HepG2 (cell line): ENCODE measurements around the gene NECAB2. TPM values are rescaled to one million over a fixed set of nuclear protein-coding genes. Genes with fewer than 3 reads are reported as not detected.
A peak's percentile ranks its signal among the peaks of the same experiment; 100 is the strongest.

Experiments used
- ATAC-seq: fragments of 200-7000 bp; cut with Tn5 transposase; 3 replicates; pipeline ENCODE4 v1.9.1; 2020; ENCODE audit warnings: mild to moderate bottlenecking, moderate library complexity
- BruUV-seq: library from RNA; stranded (reverse); fragments of 400-500 nt; replicated peaks from 2 replicates; lab custom pipeline; 2021; lab: Mats Ljungman, UMichigan
- CTCF ChIA-PET: fragments of 300-600 bp; formaldehyde crosslinking; extraction: SDS; loops from one replicate; lab custom pipeline; 2021; ENCODE audit warnings: low total read pairs, inconsistent platforms, low intra/inter-chr PET ratio; lab: Yijun Ruan, JAX
- POLR2A ChIA-PET: fragments of 350-600 bp; sonication (Branson Sonifier 250); formaldehyde crosslinking; loops from one replicate; lab custom pipeline; 2020; ENCODE audit warnings: antibody characterized with exemption, inconsistent platforms; lab: Yijun Ruan, JAX
- DNase-seq: peaks from one replicate; pipeline ENCODE4 v3.0.0-alpha.2; 2015; ENCODE audit warnings: low spot score
- FAIRE-seq: peaks from 3 replicates; lab custom pipeline; 2011; peaks lifted over from hg19 to GRCh38; lab: Jason Lieb, UNC
- H2AFZ ChIP-seq: one replicate; pipeline ENCODE4 v1.6.1; 2011; ENCODE audit warnings: low read length, inconsistent platforms
- H3K27ac ChIP-seq: fragments of 300-600 bp; 3 replicates; pipeline ENCODE4 v1.8.0; 2011; ENCODE audit warnings: mixed run types, mild to moderate bottlenecking, mixed read lengths, low read length, inconsistent platforms; ENCODE audit not compliant: insufficient read depth; ENCODE audit errors: extremely low read length
- H3K27me3 ChIP-seq, 2 experiments: fragments of 200-600 bp in 1 of 2; 2 replicates in 1 of 2; 3 replicates in 1 of 2; pipeline versions ENCODE4 v1.6.0 to v1.8.0; 2011; ENCODE audit warnings: low read length in 2 of 2, mild to moderate bottlenecking in 2 of 2, moderate library complexity in 2 of 2, inconsistent platforms in 1 of 2; ENCODE audit not compliant: insufficient read depth in 2 of 2, control insufficient read depth in 1 of 2
- H3K36me3 ChIP-seq, 2 experiments: fragments of 200-600 bp in 1 of 2; replicated peaks in 1 of 2; 2 replicates in 1 of 2; 3 replicates in 1 of 2; pipeline versions ENCODE4 v1.5.1 to v1.8.0; 2011; ENCODE audit warnings: low read length in 2 of 2, inconsistent platforms in 1 of 2; ENCODE audit not compliant: insufficient read depth in 2 of 2, control insufficient read depth in 1 of 2
- H3K4me1 ChIP-seq: 2 replicates; pipeline ENCODE4 v1.5.1; 2012; ENCODE audit warnings: low read length, inconsistent platforms; ENCODE audit not compliant: insufficient read depth
- H3K4me2 ChIP-seq: 2 replicates; pipeline ENCODE4 v1.6.0; 2011; ENCODE audit warnings: low read depth, low read length, inconsistent platforms
- H3K4me3 ChIP-seq, 3 experiments: fragments of 200-600 bp in 1 of 3; sonication (generic), shearing (Covaris generic) in 1 of 3; replicated peaks in 1 of 3; 2 replicates each; pipeline ENCODE4 v1.5.1; 2011 to 2016; ENCODE audit warnings: low read length in 3 of 3, inconsistent platforms in 2 of 3, low read depth in 2 of 3, mild to moderate bottlenecking in 2 of 3, control low read depth in 1 of 3, mixed read lengths in 1 of 3; ENCODE audit not compliant: insufficient read depth in 1 of 3
- H3K79me2 ChIP-seq: one replicate; pipeline ENCODE4 v1.6.1; 2011; ENCODE audit warnings: low read length, inconsistent platforms; ENCODE audit not compliant: insufficient read depth
- H3K9ac ChIP-seq: 2 replicates; pipeline ENCODE4 v1.6.0; 2011; ENCODE audit warnings: mild to moderate bottlenecking, low read depth, low read length, inconsistent platforms; ENCODE audit not compliant: insufficient read depth
- H3K9me3 ChIP-seq: 2 replicates; pipeline ENCODE4 v1.5.1; 2012; ENCODE audit warnings: mild to moderate bottlenecking, low read length
- H4K20me1 ChIP-seq: 2 replicates; pipeline ENCODE4 v1.6.0; 2011; ENCODE audit warnings: inconsistent platforms, mild to moderate bottlenecking, low read length, moderate library complexity; ENCODE audit not compliant: insufficient read depth
- CEBPB ChIP-seq: IDR thresholded peaks from 2 replicates; pipeline ENCODE4 v1.6.1; 2011; ENCODE audit warnings: low read depth, low read length, improper control_type of control experiment, borderline replicate concordance
- CSRNP2 ChIP-seq: sonication (generic); formaldehyde crosslinking; conservative IDR thresholded peaks from 2 replicates; pipeline ENCODE4 v1.8.0; 2022; ENCODE audit warnings: low read depth, missing genetic modification reagents
- DZIP1 ChIP-seq: sonication (generic); formaldehyde crosslinking; IDR thresholded peaks from 2 replicates; pipeline ENCODE4 v1.5.0; 2020; ENCODE audit warnings: mild to moderate bottlenecking, missing genetic modification reagents
- MAZ ChIP-seq, 2 experiments: sonication (generic) in 1 of 2; formaldehyde crosslinking in 1 of 2; IDR thresholded peaks; 2 replicates each; pipeline versions ENCODE4 v1.5.0 to v1.6.1; 2012 to 2020; ENCODE audit warnings: low read depth in 2 of 2, mild to moderate bottlenecking in 2 of 2, borderline replicate concordance in 1 of 2, improper control_type of control experiment in 1 of 2, low read length in 1 of 2, missing genetic modification reagents in 1 of 2, moderate library complexity in 1 of 2
- NFE2 ChIP-seq: sonication (generic); formaldehyde crosslinking; IDR thresholded peaks from 2 replicates; pipeline ENCODE4 v1.4.0; 2020; ENCODE audit warnings: missing genetic modification reagents
- NFYB ChIP-seq: sonication (generic); formaldehyde crosslinking; IDR thresholded peaks from 2 replicates; pipeline ENCODE4 v1.4.0; 2020; ENCODE audit warnings: missing genetic modification reagents
- NKX3-1 ChIP-seq: sonication (generic); formaldehyde crosslinking; IDR thresholded peaks from 2 replicates; pipeline ENCODE4 v1.5.0; 2020; ENCODE audit warnings: missing genetic modification reagents
- SP4 ChIP-seq: sonication (generic); formaldehyde crosslinking; IDR thresholded peaks from 2 replicates; pipeline ENCODE4 v1.8.1; 2023; ENCODE audit warnings: mild to moderate bottlenecking, missing genetic modification reagents
- SRSF1 ChIP-seq: fragments of 200-400 bp; formaldehyde crosslinking; optimal IDR thresholded peaks from 2 replicates; pipeline ENCODE3; 2017; ENCODE audit warnings: mild to moderate bottlenecking, low read depth, low read length, moderate library complexity
- TGIF2 ChIP-seq: IDR thresholded peaks from 2 replicates; pipeline ENCODE4 v1.6.1; 2016; ENCODE audit warnings: control low read depth, missing compliant biosample characterization
- U2AF1 ChIP-seq: fragments of 200-400 bp; formaldehyde crosslinking; optimal IDR thresholded peaks from 2 replicates; pipeline ENCODE3; 2017; ENCODE audit warnings: mild to moderate bottlenecking, low read depth, low read length
- ZNF543 ChIP-seq: sonication (generic); formaldehyde crosslinking; IDR thresholded peaks from 2 replicates; pipeline ENCODE4 v1.4.0; 2020; ENCODE audit warnings: mild to moderate bottlenecking, missing genetic modification reagents
- ZNF569 ChIP-seq: sonication (generic); formaldehyde crosslinking; IDR thresholded peaks from 2 replicates; pipeline ENCODE4 v1.5.0; 2020; ENCODE audit warnings: mild to moderate bottlenecking, missing genetic modification reagents, moderate library complexity, borderline replicate concordance
- ZNF891 ChIP-seq: sonication (generic); formaldehyde crosslinking; IDR thresholded peaks from 2 replicates; pipeline ENCODE4 v1.5.0; 2020; ENCODE audit warnings: mild to moderate bottlenecking, missing genetic modification reagents
- ZSCAN20 ChIP-seq: sonication (generic); formaldehyde crosslinking; IDR thresholded peaks from 2 replicates; pipeline ENCODE4 v1.4.0; 2020; ENCODE audit warnings: missing genetic modification reagents, mild to moderate bottlenecking, borderline replicate concordance
- WGBS: methylation state at CpG from one replicate; pipeline ENCODE4 v1.1.6; 2017; ENCODE audit warnings: low lambda C conversion rate; 5-methylcytosine and 5-hydroxymethylcytosine counted together
- in situ Hi-C: cut with HindIII; loops from 2 replicates; pipeline ENCODE4 v1.10.0; 2017; ENCODE audit warnings: low pct_unique_long_range_greater_than_20kb; ENCODE audit not compliant: extremely low pct_ligation_motif_present
- intact Hi-C: fragments of 100-400 bp; cut with micrococcal nuclease; formaldehyde crosslinking; loops from one replicate; pipeline ENCODE4 v1.10.0; 2022; ENCODE audit not compliant: unreplicated experiment
- polyA plus RNA-seq, 8 experiments: library from polyadenylated mRNA; depleted of rRNA in 3 of 8; stranded (reverse) in 7 of 8; unstranded in 1 of 8; fragments of >200 nt; fragmentation: Illumina TruSeq in 4 of 8; extraction: Trizol in 4 of 8; gene quantifications; 2 replicates each; pipeline versions ENCODE4 v1.2.1 to v1.2.3, GENCODE V29; 2011 to 2016; ENCODE audit warnings: low read depth in 4 of 8, missing spikeins in 1 of 8, mixed read lengths in 1 of 8; ENCODE audit not compliant: insufficient read depth in 1 of 8
- total RNA-seq, 5 experiments: library from RNA; depleted of rRNA; stranded (reverse); fragments of >200 nt; fragmentation: Illumina TruSeq; extraction: Trizol; gene quantifications; 2 replicates each; pipeline ENCODE4 v1.2.3, GENCODE V29; 2016; ENCODE audit warnings: low read depth in 1 of 5

Gene NECAB2
- total and polyA plus RNA-seq, 2 of the 13 experiments (the other 11 are each of a cell fraction or from before 2014, with no cell fraction given) = 0.21 to 0.49 TPM

GRCh38 chr16:83943516-83944050 is 24.5 kb upstream of the NECAB2 start:
- ATAC-seq = peak; percentile 29
- CTCF ChIA-PET = no interaction called here

More at GRCh38 chr16:83943516-83944050, 24.5 kb upstream of the NECAB2 start:
- H2AFZ ChIP-seq = no peak overlapping the region
- intact Hi-C loops (loop anchor here (1.0 to 2.0 kb wide), 2 partner anchors 10 to 15 kb away; partner anchors contain the start of gene OSGIN1), in situ Hi-C loops (no loop called here)
- H3K4me3 ChIP-seq = peak overlapping the region; percentile 9 to 57 (median 11); a peak in 5 of 6 replicates
- FAIRE-seq = no peak
- H3K79me2 ChIP-seq = no peaks in the 10 kb centered on the region
- BruUV-seq = no TSS peak
- TF ChIP-seq MAZ (IDR thresholded peaks at IDR 0.05; ENCODE audit: borderline replicate concordance, low read depth, low read length) = no peak
- TF ChIP-seq MAZ (CRISPR knock-in tag; IDR thresholded peaks at IDR 0.05; ENCODE audit: low read depth) = no peak
- 0 out of 2 replicates have a peak, but pooled peaks have one; percentile 7 for TF ChIP-seq CEBPB
- 0 out of 2 replicates have a peak, but pooled peaks have one; percentile 40 for TF ChIP-seq SP4 (CRISPR knock-in tag)
- no peak for TF ChIP-seq ZNF543
- TF ChIP-seq CSRNP2 = no peak
- TF ChIP-seq DZIP1 (CRISPR knock-in tag) = peak; percentile 47; the same call in 1 of the 2 replicates
- no peak for TF ChIP-seq TGIF2
- TF ChIP-seq ZNF891 (CRISPR knock-in tag) = peak; percentile 37; the same call in 1 of the 2 replicates
- TF ChIP-seq SRSF1 = peak; percentile 53
- 0 out of 2 replicates have a peak, but pooled peaks have one; percentile 18 for TF ChIP-seq NFYB (CRISPR knock-in tag)
- TF ChIP-seq NFE2 (CRISPR knock-in tag) = no peak
- no peak for TF ChIP-seq ZNF569 (CRISPR knock-in tag)
- TF ChIP-seq U2AF1 = no peak
- TF ChIP-seq NKX3-1 (CRISPR knock-in tag) = 0 out of 2 replicates have a peak, but pooled peaks have one; percentile 3
- TF ChIP-seq ZSCAN20 (CRISPR knock-in tag) = no peak
- H3K9ac ChIP-seq = peak overlapping the region; percentile 9; the same call in 1 of the 2 replicates
- WGBS = 36% methylated on average over 10 of the region's 10 CpGs
- H3K36me3 ChIP-seq = no peaks in the 10 kb centered on the region
- no peaks in the 10 kb centered on the region for H4K20me1 ChIP-seq
- peaks cover 100% of the 10 kb centered on the region for H3K4me1 ChIP-seq
- POLR2A ChIA-PET = interaction anchor here (0.7 to 4.3 kb wide), 8 partner anchors 9 to 135 kb away, joined by 3 to 58 read pairs (median 4); partner anchors contain the start of genes HSBP1, MLYCD and OSGIN1
- no peak for DNase-seq
- peak overlapping the region; percentile 43 for H3K27ac ChIP-seq
- H3K27me3 ChIP-seq = peaks cover 4 to 21% of the 10 kb centered on the region in 2 experiments; a peak in 2 of 5 replicates
- H3K9me3 ChIP-seq = no peaks in the 10 kb centered on the region
- peak overlapping the region; percentile 74 for H3K4me2 ChIP-seq
